ENCODE results near the gene FTH1. TPM values are rescaled to one million over a fixed set of nuclear protein-coding genes. Genes with fewer than 3 reads are reported as not detected.

The FTH1 gene
- total and polyA plus RNA-seq, 2 of the 13 experiments (the other 11 are each of a cell fraction or from before 2014, with no cell fraction given) = 607 to 760 TPM

- 0 out of 2 replicates have a peak, but pooled peaks have one; percentile 20 for TF ChIP-seq IKZF5 (CRISPR knock-in tag; IDR thresholded peaks at IDR 0.05)
- TF ChIP-seq GLI4 (CRISPR knock-in tag; IDR thresholded peaks at IDR 0.05; ENCODE audit: borderline replicate concordance) = 0 out of 2 replicates have a peak, but pooled peaks have one; percentile 20
- TF ChIP-seq ZNF326 (CRISPR knock-in tag; IDR thresholded peaks at IDR 0.05; ENCODE audit: borderline replicate concordance) = no peak
- TF ChIP-seq ZNF639 (CRISPR knock-in tag; conservative IDR thresholded peaks at IDR 0.05) = no peak
- TF ChIP-seq ZFX (CRISPR knock-in tag; IDR thresholded peaks at IDR 0.05; ENCODE audit: low read depth) = no peak; the same call in 1 of the 2 replicates
- no peak for TF ChIP-seq ZFP91 (CRISPR knock-in tag; IDR thresholded peaks at IDR 0.05; ENCODE audit: borderline replicate concordance)
- 0 out of 2 replicates have a peak, but pooled peaks have one; percentile 40 for TF ChIP-seq MIER3 (CRISPR knock-in tag; IDR thresholded peaks at IDR 0.05; ENCODE audit: borderline replicate concordance)
- no peak for TF ChIP-seq ZBTB46 (CRISPR knock-in tag; IDR thresholded peaks at IDR 0.05; ENCODE audit: borderline replicate concordance)
- no peak for TF ChIP-seq NCOR1 (IDR thresholded peaks at IDR 0.05; ENCODE audit: borderline replicate concordance, low read length)
- 0 out of 2 replicates have a peak, but pooled peaks have one; percentile 13 for TF ChIP-seq SMC3 (IDR thresholded peaks at IDR 0.05; ENCODE audit: low read length)
- no peak for TF ChIP-seq PAWR (CRISPR knock-in tag; IDR thresholded peaks at IDR 0.05; ENCODE audit: borderline replicate concordance)
- no peak for TF ChIP-seq AKAP8 (CRISPR knock-in tag; IDR thresholded peaks at IDR 0.05)
- no peak for TF ChIP-seq ZNF550 (CRISPR knock-in tag; IDR thresholded peaks at IDR 0.05; ENCODE audit: borderline replicate concordance)
These were observed 7.6 kb upstream of the FTH1 start (continued) for GRCh38 chr11:61974766-61975631.

Measured in HepG2 (cell line).